Measurements from ENCODE around the gene SFTPB. TPM values are rescaled to one million over a fixed set of nuclear protein-coding genes. Genes with fewer than 3 reads are reported as not detected.
"Not testable (repeated sequence)": the region's sequence is repeated elsewhere in the genome, so short reads cannot be mapped to it uniquely, and the experiment has no call there.

SFTPB gene
- not detected in 2 replicates for total RNA-seq
- polyA plus RNA-seq (2012) = 0.08 TPM

DNA sequence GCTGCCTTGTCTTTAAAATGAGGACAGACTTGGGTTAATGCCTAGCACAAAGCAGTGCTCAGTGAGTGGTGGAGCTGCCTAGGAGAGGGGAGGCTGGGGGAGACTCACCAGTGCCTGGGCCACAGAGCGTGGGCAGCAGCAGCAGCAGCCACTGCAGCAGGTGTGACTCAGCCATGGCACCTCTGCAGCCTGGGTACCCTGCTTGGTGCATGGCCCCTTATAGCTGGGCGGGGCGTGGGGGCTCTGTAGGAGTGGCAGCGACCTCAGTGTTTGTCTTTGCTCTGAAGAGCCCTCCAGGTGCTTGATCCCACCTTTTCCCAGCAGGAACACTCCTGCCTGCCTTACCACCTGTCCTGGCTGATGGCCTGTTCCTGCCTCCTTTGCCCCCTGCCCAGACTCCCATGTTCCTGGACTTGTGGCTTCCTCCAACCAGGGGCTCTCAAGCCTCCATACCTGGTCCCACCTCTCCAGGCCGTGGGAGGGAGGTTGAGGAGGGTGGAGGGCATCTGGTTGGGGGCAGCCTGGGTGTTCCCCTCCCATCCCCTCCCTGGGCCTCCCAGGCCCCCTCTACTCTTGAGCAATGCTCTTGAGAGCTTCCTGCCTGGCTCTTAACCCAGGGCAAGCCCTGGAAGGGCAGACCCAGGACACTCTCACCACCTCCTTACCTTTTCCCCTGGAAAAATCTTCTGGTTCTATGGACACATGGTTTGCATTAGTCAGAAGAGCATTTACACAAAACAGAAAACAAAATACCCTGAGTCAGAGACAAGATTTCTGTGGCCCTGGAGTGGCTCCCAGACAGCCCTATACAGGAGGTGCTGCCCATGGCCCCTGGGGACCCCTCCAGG lies at the start of gene SFTPB:
Gene SFTPB (minus strand): TSS at position 191 of the 848 bp plus-strand sequence. CDS start 16 bp downstream, at position 175.
- DNase-seq (ENCODE audit: low read depth) = no peak

DNA sequence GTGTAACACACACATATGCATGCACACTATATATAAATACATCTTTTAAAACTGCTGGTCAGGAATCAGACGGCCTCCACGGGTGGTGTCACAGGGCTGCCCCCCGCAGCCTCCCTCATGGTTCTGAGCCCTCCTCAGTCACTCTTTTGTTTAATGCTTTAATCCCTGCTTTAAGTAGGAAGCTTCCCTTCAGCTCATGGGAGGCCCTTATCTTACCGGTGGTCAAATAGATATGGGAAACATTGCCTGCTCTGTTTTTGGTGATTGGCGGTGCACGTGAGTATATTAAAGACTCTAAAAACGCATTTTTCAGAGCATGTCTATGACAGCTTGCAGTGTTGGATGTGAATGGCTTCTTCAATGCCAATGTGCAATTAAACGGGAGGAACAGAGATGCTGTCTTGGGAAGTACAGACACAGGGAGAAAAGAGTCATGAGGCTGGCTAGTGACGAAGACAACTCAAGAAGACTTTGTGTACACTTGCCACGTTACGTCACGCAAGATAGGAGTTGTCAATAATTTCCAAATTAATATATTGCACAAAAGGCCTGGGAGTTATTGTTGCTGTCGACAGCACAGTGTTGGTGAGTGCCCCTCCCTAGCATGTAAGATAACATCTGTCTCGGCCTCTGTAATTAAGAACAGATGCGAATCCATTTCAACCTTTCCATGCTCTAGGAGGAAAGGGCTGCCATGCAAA lies 49.5 kb upstream of the SFTPB start:
- DNase-seq (ENCODE audit: low read depth) = no peak

DNA sequence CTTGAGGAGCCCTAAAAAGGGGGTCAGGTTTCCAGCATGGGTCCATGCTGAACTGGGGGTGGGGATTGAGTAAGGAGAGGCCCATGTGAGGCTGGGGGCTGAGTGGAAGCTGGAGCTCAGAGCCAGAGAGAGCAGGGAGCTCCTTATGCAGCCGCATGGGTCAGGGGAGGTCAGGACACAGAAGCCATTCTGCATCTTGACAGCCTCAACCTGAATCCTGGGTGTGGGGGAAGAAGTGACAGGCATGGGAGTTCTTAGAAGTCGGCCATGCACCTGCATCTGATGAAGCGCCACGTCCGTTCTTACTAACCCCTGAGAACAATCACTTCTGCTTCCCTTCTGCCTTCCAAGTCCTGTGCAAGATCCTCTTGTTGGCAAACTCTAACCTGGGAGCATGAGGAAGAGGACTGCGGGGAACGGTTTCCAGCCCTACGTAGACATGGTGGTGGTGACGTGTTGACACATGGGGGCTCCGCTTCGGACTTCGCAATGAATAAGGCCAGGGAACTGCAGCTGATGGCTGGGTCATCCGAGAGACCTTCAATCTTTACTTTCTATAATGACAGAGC lies 48.4 kb upstream of the SFTPB start:
- DNase-seq (ENCODE audit: low read depth) = no peak

DNA sequence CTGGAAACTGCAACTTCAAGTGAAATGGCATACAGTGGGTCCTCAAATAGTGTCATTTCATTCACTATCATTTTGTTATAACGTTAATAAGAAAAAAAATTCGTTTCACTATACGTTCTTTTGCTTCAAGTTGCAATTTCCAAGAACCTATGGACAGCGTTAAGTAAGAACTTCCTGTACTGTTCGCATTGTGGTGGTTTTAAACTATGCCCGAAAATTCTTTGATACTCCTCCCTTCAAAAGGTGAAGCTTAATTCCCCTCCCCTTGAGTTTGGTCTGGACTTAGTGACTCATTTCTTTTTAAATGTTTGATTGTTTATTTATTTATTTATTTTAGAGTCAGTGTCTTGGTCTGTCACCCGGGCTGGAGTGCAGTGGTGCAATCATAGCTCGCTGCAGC lies 46.8 kb upstream of the SFTPB start:
- DNase-seq (ENCODE audit: low read depth) = no peak

DNA sequence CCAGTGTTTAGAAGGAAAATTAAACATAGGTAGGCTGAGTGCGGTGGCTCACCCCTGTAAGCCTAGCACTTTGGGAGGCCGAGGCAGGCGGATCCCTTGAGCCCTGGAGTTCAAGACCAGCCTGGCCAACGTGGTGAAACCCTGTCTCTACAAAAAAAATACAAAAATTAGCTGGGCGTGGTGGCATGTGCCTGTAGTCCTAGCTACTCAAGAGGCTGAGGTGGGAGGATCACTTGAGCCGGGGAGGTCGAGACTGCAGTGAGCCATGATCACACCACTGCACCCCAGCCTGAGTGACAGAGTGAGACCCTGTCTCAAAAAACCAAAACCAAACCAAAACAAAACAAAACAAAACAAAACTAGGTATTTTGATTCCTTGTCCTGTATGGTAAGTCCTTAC lies 46.4 kb upstream of the SFTPB start:
- not testable (repeated sequence) for DNase-seq (ENCODE audit: low read depth)

DNA sequence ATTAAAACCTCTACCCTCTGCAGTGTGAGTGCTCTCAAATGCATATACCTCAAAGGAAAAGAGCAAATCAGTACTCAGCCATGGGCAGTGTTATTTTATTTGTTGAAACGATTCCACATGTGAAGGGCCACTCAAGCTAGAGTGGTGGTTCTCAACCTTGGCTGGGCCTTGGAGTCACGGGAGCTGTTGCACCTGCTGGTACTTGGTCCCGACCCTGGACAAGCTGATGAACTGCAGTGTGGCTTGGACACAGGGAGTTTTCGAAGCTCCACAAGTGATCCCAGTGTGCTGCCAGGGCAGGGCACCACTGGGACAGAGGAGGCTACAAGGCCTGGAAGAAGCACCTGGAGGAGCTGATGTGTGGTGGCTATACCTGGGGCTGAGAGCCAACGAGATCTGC lies 45.8 kb upstream of the SFTPB start:
- DNase-seq (ENCODE audit: low read depth) = no peak

DNA sequence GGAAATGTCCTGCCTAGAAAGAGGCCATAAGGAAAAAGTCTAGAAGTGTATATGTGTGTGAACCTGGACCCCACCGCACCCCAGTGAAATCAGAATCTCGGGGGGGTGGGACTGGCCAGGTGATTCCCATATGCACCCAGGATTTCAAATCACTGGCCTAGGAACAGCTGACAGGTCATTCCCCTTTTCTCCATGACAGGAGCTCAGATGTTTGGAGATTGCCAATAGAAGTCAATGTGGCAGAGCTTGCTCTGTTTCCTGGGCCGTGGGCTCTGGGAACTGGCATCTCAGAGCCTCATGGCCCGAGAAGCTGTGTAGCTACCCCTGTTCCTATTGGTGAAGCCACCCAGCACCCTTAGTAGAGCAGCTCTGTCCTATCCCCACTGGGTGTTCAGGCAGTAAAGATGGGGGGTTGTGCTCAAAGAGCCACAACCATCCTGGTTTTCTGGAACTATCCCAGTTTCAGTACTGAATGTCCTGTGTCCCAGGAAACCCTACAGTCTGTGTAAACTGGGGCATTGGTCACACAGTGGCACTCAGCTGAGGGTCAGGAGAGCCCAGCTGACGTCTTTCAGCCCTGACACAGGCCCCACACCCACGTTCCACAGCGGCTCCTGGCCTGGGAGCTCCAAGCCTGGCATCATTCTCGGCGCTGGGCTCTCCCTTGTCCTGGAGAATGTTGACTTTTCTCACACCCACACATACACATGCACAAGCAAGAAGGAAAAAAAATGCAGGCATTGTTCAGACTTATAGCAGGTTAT lies 45.0 kb upstream of the SFTPB start:
- DNase-seq (ENCODE audit: low read depth) = peak; percentile 43

DNA sequence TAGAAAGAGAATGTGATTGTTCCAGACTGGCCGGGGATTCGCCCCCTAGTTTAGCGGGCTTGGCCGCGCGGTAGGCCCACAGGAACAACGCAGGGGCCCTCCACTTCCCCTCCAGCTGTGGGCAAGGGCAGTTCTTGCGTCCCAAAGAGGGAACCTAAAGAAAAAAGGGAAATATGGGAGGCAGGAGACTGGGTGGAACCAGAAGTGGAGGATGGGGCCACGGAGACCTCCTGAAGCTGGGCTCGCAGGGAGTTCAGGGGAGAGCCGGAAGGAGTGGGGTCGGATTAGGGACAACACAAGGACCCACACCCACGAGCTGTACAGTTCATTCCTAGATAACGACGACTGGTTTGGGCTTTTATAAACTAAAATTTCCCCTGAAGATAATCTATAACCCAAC lies 44.3 kb upstream of the SFTPB start:
- no peak for DNase-seq (ENCODE audit: low read depth)

DNA sequence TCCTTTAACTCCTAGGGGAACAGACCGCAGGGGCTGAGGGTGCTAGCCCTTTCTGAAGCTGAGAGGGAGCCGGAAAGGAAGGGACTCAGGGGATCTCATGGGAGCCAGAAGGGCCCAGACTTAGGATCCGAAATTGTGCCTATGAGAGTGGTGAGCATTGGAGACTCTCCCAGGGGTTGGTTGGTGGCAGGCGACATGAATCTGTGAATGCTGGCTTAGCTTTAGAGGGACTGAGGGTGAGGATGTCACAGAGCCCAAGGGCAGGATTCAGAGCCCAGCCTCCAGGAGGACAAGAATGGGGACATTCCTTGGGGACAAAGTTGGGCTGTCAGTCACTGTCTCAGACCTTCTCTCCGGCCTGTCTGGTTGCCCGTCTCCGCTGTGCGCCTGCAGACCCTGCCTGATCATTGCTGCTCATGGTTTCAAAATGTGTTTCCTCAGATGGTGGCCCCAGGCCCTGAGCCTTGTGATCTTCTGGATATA lies 43.6 kb upstream of the SFTPB start:
- DNase-seq (ENCODE audit: low read depth) = no peak

DNA sequence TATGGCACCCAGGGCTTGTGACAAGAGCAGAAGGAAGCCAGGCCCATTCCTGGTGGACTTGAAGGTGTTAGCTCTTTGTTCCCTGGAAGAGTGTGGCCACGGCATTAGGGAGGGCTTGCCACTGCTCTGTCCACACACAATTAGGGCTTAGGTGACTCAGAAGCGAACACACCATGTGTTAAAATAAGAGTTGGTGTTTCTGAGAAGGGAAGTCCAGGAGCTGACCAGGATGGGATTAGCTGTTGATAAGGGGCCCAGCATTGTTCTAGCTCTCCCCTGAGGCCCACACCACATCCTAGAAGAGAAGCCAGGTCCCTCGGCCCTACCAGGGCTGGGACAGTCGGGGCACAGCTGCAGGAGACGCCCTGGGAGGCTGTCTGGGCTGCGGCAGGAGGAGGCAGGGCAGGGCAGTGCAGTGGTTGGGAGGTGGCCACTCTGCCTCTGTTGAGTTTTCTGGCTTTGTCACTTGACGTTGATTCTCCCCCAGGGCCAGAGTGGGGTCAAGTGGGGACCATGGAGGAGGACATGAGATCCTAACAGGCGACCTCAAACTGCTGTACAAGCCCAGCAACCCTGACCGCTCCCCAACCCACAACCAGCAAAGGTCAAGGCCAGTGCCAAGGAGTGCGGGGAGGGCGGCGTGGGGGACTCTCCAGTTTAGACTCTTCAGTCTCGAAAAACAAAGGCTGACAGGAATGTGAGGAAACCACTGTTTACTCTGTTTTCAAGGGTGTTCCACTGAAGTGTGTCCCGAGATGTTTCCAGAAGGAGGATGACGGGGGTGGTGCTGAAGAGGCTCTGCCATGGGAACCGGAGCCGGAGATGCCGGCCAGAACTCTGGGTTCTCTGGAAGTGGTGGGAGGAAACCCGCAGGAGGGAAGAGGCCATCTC lies 42.9 kb upstream of the SFTPB start:
- peak; percentile 54 for DNase-seq (ENCODE audit: low read depth)

DNA sequence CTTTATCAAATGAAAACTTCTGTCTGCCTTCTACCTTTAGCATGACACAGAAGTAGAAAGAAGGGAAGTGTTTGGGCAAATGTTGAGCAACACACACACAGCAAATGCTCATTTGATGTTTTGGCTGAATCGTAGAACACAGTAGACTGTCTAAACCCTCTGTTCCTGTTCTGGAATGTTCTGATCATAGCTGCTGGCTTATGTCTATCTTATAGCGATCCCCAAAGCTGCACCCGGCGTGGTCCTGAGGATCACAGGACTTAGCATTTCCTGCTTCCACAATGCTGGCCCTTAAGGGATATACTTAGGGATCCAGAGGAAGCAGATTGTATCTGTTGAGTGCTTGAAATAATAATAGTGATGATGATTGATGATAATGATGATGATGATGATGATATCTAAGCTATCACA lies 41.4 kb upstream of the SFTPB start:
- DNase-seq (ENCODE audit: low read depth) = no peak

DNA sequence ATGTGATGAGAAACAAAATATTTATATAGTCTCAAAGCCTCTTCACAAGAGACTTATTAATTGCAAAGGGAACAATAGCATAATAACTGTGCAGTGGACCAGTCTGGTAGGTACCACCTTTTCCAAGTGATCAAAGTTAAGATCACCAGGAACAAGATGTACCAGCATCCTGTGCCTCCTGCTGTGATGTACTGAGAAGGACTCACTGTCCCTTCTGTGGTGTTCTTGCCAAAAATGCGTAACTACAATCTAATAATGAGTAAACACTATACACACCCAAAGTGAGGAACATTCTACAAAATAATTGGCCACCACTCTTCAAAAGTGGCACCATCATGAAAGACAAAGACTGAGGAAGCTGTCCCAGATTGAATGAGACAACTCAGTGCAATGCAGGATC lies 40.6 kb upstream of the SFTPB start:
- DNase-seq (ENCODE audit: low read depth) = no peak

DNA sequence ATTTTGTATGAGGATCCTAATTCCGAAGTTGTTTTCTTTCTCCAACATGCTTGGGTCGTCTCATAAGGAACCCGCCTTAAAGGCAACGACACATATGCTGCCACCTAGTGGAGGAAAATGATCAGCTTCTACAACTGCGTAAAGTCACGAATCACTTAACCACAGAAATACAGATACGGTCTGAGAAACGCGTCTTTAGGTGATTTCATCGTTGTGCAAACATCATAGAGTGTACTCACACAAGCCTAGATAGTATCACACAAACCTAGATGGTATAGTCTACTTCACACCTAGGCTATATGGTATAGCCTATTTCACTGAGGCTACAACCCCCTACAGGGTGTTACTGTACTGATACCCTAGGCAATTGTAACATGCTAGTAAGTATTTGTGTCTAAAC lies 39.3 kb upstream of the SFTPB start:
- peak; percentile 85 for DNase-seq (ENCODE audit: low read depth)

DNA sequence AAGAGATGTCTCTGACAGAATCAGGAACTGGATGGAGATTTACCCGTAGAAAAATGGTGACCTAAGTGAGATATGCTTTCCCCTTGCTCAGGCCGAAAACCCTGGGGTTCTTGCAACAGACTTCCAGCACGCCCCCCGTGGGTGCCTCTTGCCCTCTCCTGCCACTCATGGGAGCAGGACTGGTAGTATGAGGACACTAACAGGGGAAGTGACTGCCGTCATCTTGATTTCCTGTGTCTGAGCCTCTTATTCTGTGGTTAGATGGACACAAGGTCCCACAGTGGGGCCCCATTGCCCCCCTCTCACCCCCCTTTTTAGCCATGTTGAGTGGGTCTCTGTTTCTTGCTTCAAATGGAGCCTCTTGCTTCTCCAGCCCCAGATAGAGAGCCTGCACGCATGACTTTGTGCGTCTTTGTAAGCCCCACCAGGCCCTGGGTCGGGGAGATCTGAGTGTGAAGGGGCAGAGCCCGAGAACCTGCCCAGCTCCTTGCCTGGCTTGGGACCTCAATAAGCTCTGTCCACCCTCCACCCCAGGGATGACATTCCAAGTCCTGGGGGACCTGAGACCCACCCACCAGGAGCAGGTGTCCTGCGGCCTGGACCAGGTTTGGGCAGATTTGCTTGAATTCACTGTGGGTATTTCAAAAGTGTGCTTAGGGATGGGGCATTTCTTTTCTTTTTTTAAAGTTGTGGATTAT lies 38.7 kb upstream of the SFTPB start:
- no peak for DNase-seq (ENCODE audit: low read depth)

DNA sequence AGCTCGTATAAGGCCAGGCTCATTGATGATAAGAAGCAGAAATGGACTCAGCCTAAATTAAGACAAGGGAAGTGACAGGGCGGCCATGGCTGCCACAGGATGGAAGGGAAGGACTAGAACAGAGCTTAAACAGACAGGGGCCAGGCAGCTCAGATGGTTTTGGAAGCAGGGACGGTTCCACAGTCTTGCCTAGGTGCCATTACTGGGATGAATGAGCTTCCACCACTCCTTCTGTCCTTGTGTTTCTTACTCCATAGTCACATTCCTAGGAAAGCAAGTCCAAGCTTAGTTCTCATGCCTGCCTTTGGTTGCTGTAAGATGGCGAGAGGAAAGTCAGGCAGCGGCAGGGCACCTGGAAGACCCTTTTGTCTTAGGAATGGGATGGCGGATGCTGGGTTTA lies 38.1 kb upstream of the SFTPB start:
- DNase-seq (ENCODE audit: low read depth) = no peak

DNA sequence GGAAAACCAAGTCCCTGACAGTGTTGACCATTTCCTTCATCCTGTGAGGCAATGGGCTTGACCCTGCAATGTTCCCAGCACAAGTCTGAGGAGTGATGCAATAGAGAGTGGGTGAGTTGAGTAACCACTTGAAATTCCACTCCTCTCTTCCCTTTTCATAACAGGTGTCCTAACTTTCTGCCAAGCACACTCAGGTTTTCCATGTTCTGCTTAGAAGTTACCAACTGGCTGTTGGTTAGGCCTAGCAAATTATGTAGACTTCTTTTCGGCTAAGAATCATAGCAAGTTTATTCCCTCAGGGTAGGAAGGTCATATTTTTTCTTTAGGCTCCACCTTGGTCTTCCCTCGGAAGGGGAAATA lies 37.7 kb upstream of the SFTPB start:
- peak; percentile 95 for DNase-seq (ENCODE audit: low read depth)

DNA sequence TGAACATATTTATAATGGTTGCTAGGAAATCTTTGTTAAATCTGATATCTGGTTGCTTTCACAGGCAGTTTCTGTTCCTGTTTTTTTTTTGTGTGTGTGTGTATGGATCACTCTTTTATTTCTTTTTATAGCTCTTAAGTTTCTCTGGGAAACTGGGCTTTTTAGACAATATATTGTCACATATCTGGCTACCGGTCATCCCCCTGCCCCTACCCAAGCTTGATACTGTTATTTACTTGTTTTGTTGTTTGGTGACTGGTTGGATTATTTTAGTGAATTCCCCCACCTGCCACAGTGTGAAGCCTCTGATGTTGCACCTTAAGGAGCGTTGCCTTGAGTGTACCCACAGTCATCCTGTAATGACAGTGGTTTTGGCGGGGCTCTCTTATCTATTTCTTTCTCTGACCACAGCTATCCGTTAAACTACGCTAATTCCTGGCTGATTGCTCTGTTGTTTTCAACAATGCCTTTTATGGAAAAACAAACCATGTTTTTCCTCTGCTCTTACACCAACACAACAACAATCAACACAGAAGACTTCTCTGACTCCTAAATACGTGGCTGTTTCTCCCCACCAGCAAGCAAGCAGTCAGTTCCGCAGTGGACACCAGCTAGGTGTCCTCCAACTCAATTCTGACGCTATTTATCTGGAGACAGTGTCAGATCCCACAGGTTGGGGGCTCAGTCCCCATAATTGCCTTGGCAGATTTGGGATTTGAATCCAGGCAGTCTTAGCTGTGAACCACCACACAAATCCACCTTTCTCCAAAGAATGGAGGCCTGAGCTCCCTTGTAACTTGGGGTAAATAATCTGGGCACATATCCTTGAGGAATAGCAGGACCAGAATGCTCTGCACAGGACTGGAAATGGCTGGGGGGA lies 37.0 kb upstream of the SFTPB start:
- DNase-seq (ENCODE audit: low read depth) = peak; percentile 55

DNA sequence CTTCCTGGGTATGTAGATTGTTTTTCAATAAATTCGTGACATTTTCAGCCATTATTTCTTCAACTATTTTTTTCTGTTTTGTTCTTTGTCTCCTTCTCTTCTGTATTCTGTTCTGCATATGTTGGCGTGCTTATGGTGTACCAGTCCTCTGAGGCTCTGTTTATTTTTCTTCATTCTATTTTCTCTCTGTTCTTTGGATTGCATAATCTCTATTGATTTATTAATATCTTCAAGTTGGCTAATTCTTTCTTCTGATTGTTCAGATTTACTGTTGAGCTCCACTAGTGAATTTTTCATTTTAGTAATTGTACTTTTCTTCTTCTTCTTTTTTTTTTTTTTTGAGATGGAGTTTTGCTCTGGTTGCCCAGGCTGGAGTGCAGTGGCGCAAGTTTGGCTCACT lies 36.0 kb upstream of the SFTPB start:
- no peak for DNase-seq (ENCODE audit: low read depth)

DNA sequence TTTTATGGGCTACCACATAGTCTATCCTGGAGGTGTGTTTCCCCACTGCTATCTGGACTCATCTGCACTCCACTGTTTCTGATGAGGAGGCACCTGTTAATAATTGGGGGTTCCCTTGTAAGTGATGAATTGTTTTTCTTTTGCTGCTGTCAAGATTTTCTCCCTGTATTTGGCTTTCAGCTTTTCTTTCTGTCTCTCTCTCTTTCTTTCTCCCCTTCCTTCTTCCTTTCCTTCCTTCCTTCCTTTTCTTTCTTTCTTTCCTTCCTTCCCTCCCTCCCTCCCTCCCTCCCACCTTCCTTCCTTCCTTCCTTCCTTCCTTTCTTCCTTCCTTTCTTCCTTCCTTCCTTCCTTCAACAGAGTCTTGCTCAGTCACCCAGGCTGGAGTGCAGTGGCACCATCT lies 35.3 kb upstream of the SFTPB start:
- DNase-seq (ENCODE audit: low read depth) = no peak

All from myocyte (in vitro differentiated cells).